NB4 (cell line): Measurements from ENCODE around the gene GATA5.

Source experiments
- POLR2A ChIP-seq: IDR thresholded peaks from 2 replicates; pipeline ENCODE4 v1.6.1; 2011; ENCODE audit warnings: mild to moderate bottlenecking; ENCODE audit not compliant: insufficient read length; ENCODE audit errors: extremely low read depth
- TF ChIP-seq, protein P1 (sequence below): IDR thresholded peaks from one replicate; pipeline ENCODE4 v1.5.1; 2012; ENCODE audit warnings: low read depth, low read length

DNA sequence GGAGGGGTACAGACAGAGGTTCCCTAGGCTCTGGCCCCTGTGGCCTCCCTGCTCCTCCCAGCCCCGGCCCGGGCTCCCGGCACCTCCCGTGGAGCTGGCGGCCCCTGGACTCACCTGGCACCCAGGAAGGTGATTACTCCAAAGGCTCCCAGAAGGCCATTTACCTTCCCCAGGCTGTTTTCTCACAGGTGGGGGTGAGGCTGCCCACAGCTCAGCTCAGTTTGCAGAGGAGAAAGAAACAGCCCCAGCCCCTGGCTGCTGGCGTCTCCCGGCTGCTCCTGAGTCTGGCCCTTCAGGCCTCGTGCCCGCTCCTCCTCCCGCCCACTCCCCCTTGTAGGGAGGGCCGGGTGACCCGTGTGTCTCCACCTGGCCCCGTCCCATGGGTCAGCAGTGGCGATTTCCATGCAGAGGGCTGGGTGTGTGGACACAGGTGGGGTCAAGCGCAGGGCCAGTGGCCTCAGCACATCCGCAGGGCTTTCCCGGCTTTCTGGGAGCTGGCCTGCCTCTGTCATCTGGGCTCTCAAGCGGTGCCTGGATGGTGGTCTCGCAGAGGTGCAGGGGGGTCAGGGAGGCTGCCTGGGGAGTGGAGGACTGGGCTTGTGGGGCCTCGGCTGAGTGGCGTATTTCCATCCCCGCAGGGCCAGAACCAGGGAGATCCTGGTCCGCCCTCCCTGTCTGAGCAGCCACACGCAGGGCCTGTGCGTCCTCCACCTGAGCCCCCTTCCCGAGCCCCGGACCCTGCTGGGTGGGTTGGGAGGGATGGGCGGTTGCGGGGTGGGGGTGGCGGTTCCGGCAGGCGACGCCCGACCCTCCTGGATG is 20.2 kb upstream of the GATA5 start:
- no peak for TF ChIP-seq POLR2A
- TF ChIP-seq, protein P1, sequence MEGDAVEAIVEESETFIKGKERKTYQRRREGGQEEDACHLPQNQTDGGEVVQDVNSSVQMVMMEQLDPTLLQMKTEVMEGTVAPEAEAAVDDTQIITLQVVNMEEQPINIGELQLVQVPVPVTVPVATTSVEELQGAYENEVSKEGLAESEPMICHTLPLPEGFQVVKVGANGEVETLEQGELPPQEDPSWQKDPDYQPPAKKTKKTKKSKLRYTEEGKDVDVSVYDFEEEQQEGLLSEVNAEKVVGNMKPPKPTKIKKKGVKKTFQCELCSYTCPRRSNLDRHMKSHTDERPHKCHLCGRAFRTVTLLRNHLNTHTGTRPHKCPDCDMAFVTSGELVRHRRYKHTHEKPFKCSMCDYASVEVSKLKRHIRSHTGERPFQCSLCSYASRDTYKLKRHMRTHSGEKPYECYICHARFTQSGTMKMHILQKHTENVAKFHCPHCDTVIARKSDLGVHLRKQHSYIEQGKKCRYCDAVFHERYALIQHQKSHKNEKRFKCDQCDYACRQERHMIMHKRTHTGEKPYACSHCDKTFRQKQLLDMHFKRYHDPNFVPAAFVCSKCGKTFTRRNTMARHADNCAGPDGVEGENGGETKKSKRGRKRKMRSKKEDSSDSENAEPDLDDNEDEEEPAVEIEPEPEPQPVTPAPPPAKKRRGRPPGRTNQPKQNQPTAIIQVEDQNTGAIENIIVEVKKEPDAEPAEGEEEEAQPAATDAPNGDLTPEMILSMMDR: no peak
